Stimulated activated CD4-positive, alpha-beta T cell treated with anti-CD3 and anti-CD28 coated beads, Interleukin-1b, Interleukin-23, amount 100 ng/mL, for 48 hours (primary cell): ENCODE data around the gene CSTPP1.

Source experiments
- DNase-seq: peaks from one replicate; pipeline ENCODE4 v3.0.0-alpha.2; 2020

CSTPP1 gene

GRCh38 chr11:46999217-46999616 lies 62.7 kb downstream of the CSTPP1 start:
- no peak for DNase-seq

- DNase-seq, result no peak
Measured at GRCh38 chr11:47000033-47000432, 63.5 kb downstream of the CSTPP1 start.

- no peak for DNase-seq
Measured at GRCh38 chr11:47001781-47002181, 65.2 kb downstream of the CSTPP1 start.

GRCh38 chr11:47002390-47002789 lies 65.8 kb downstream of the CSTPP1 start:
- DNase-seq, result no peak

- DNase-seq, result peak; percentile 49
Measured at GRCh38 chr11:47003180-47003877, 66.8 kb downstream of the CSTPP1 start.

GRCh38 chr11:47004595-47005033 lies 68.1 kb downstream of the CSTPP1 start:
- no peak for DNase-seq

- no peak for DNase-seq
Measured at GRCh38 chr11:47005441-47005840, 68.9 kb downstream of the CSTPP1 start.

GRCh38 chr11:47007579-47007978 lies 71.0 kb downstream of the CSTPP1 start:
- no peak for DNase-seq

GRCh38 chr11:47010179-47010578 lies 73.6 kb downstream of the CSTPP1 start:
- DNase-seq, result no peak

- DNase-seq, result no peak
Measured at GRCh38 chr11:47014097-47014496, 77.5 kb downstream of the CSTPP1 start.

GRCh38 chr11:47018637-47019036 lies 82.1 kb downstream of the CSTPP1 start:
- DNase-seq, result no peak

GRCh38 chr11:47020793-47021526 lies 84.4 kb downstream of the CSTPP1 start:
- no peak for DNase-seq

- no peak for DNase-seq
Measured at GRCh38 chr11:47021527-47021818, 84.9 kb downstream of the CSTPP1 start.

GRCh38 chr11:47021965-47022364 lies 85.4 kb downstream of the CSTPP1 start:
- no peak for DNase-seq

- no peak for DNase-seq
Measured at GRCh38 chr11:47028195-47029093, 91.9 kb downstream of the CSTPP1 start.

GRCh38 chr11:47033439-47033838 lies 96.9 kb downstream of the CSTPP1 start:
- DNase-seq, result no peak

GRCh38 chr11:47034091-47034490 lies 97.5 kb downstream of the CSTPP1 start:
- no peak for DNase-seq

- no peak for DNase-seq
Measured at GRCh38 chr11:47035108-47035507, 98.5 kb downstream of the CSTPP1 start.

GRCh38 chr11:47044119-47044518 lies 107.6 kb downstream of the CSTPP1 start:
- DNase-seq, result no peak

- DNase-seq, result no peak
Measured at GRCh38 chr11:47047972-47048371, 111.4 kb downstream of the CSTPP1 start.

- no peak for DNase-seq
Measured at GRCh38 chr11:47050284-47050683, 113.7 kb downstream of the CSTPP1 start.

GRCh38 chr11:47051217-47051616 lies 114.7 kb downstream of the CSTPP1 start:
- DNase-seq, result no peak

GRCh38 chr11:47052165-47052564 lies 115.6 kb downstream of the CSTPP1 start:
- no peak for DNase-seq

- no peak for DNase-seq
Measured at GRCh38 chr11:47052576-47052975, 116.0 kb downstream of the CSTPP1 start.
